Measurements from ENCODE around the gene CRYL1. TPM values are rescaled to one million over a fixed set of nuclear protein-coding genes. Genes with fewer than 3 reads are reported as not detected.
"Not testable (repeated sequence)": the region's sequence is repeated elsewhere in the genome, so short reads cannot be mapped to it uniquely, and the experiment has no call there.

The CRYL1 gene
- total RNA-seq, 1 donor from 2014 or later = 8.7 TPM

- no peaks in the 10 kb centered on the region for H3K4me1 Mint-ChIP-seq (ENCODE audit: low read depth)
- H3K9me3 Mint-ChIP-seq = no peaks in the 10 kb centered on the region
- H3K36me3 Mint-ChIP-seq (ENCODE audit: low read depth) = no peaks in the 10 kb centered on the region
- no peak overlapping the region for H3K4me3 Mint-ChIP-seq (ENCODE audit: low read depth)
- intact Hi-C loops (cut with micrococcal nuclease) = no loop called here
- H3K27ac Mint-ChIP-seq = no peak overlapping the region
- no peaks in the 10 kb centered on the region for H3K27me3 Mint-ChIP-seq (ENCODE audit: low read depth)
- DNase-seq (ENCODE audit: low spot score) = no peak
These were observed 89.9 kb downstream of the CRYL1 start for GRCh38 chr13:20435616-20436368.

- DNase-seq (ENCODE audit: low spot score); H3K36me3 Mint-ChIP-seq (ENCODE audit: low read depth); H3K9me3 Mint-ChIP-seq; intact Hi-C loops (cut with micrococcal nuclease); H3K4me3 Mint-ChIP-seq (ENCODE audit: low read depth); H3K27me3 Mint-ChIP-seq (ENCODE audit: low read depth); H3K4me1 Mint-ChIP-seq (ENCODE audit: low read depth); H3K27ac Mint-ChIP-seq: not testable (repeated sequence)
These were observed 91.4 kb downstream of the CRYL1 start for GRCh38 chr13:20434210-20434609.

- intact Hi-C loops (cut with micrococcal nuclease) = no loop called here
- no peak overlapping the region for H3K27ac Mint-ChIP-seq
- peaks cover 3% of the 10 kb centered on the region for H3K36me3 Mint-ChIP-seq (ENCODE audit: low read depth)
- H3K4me3 Mint-ChIP-seq (ENCODE audit: low read depth) = no peak overlapping the region
- no peaks in the 10 kb centered on the region for H3K27me3 Mint-ChIP-seq (ENCODE audit: low read depth)
- H3K4me1 Mint-ChIP-seq (ENCODE audit: low read depth) = peaks cover 13% of the 10 kb centered on the region
- no peaks in the 10 kb centered on the region for H3K9me3 Mint-ChIP-seq
- DNase-seq (ENCODE audit: low spot score) = no peak
These were observed 93.8 kb downstream of the CRYL1 start for GRCh38 chr13:20431687-20432384.

- no peak overlapping the region for H3K4me3 Mint-ChIP-seq (ENCODE audit: low read depth)
- no peak for DNase-seq (ENCODE audit: low spot score)
- H3K36me3 Mint-ChIP-seq (ENCODE audit: low read depth) = peaks cover 3% of the 10 kb centered on the region
- H3K9me3 Mint-ChIP-seq = no peaks in the 10 kb centered on the region
- H3K4me1 Mint-ChIP-seq (ENCODE audit: low read depth) = peaks cover 13% of the 10 kb centered on the region
- H3K27ac Mint-ChIP-seq = no peak overlapping the region
- no peaks in the 10 kb centered on the region for H3K27me3 Mint-ChIP-seq (ENCODE audit: low read depth)
- intact Hi-C loops (cut with micrococcal nuclease) = no loop called here
These were observed 94.6 kb downstream of the CRYL1 start for GRCh38 chr13:20431080-20431479.

GRCh38 chr13:20430296-20430695, 95.4 kb downstream of the CRYL1 start:
- intact Hi-C loops (cut with micrococcal nuclease) = no loop called here
- Mint-ChIP-seq H3K27me3 (ENCODE audit: low read depth) (no peaks in the 10 kb centered on the region), H3K4me3 (ENCODE audit: low read depth) (no peak overlapping the region)

GRCh38 chr13:20429682-20430081, 96.0 kb downstream of the CRYL1 start:
- intact Hi-C loops (cut with micrococcal nuclease) = no loop called here
- no peak for DNase-seq (ENCODE audit: low spot score)
- Mint-ChIP-seq H3K36me3 (ENCODE audit: low read depth) (peaks cover 3% of the 10 kb centered on the region), H3K9me3 (no peaks in the 10 kb centered on the region), H3K4me3 (ENCODE audit: low read depth) (no peak overlapping the region), H3K4me1 (ENCODE audit: low read depth) (peaks cover 13% of the 10 kb centered on the region), H3K27me3 (ENCODE audit: low read depth) (no peaks in the 10 kb centered on the region), H3K27ac (no peak overlapping the region)

More at GRCh38 chr13:20430296-20430695, 95.4 kb downstream of the CRYL1 start:
- Mint-ChIP-seq H3K36me3 (ENCODE audit: low read depth) (peaks cover 3% of the 10 kb centered on the region), H3K9me3 (no peaks in the 10 kb centered on the region), H3K27ac (no peak overlapping the region), H3K4me1 (ENCODE audit: low read depth) (peaks cover 13% of the 10 kb centered on the region)
- DNase-seq (ENCODE audit: low spot score) = no peak

GRCh38 chr13:20428666-20429644, 96.7 kb downstream of the CRYL1 start:
- Mint-ChIP-seq H3K9me3 (no peaks in the 10 kb centered on the region), H3K27ac (no peak overlapping the region), H3K4me3 (ENCODE audit: low read depth) (no peak overlapping the region), H3K36me3 (ENCODE audit: low read depth) (peaks cover 3% of the 10 kb centered on the region), H3K4me1 (ENCODE audit: low read depth) (peaks cover 14% of the 10 kb centered on the region), H3K27me3 (ENCODE audit: low read depth) (no peaks in the 10 kb centered on the region)
- DNase-seq (ENCODE audit: low spot score) = no peak
- intact Hi-C loops (cut with micrococcal nuclease) = no loop called here

GRCh38 chr13:20426766-20427448, 98.8 kb downstream of the CRYL1 start:
- Mint-ChIP-seq H3K36me3 (ENCODE audit: low read depth) (peaks cover 3% of the 10 kb centered on the region), H3K27me3 (ENCODE audit: low read depth) (no peaks in the 10 kb centered on the region), H3K9me3 (no peaks in the 10 kb centered on the region), H3K27ac (no peak overlapping the region), H3K4me3 (ENCODE audit: low read depth) (no peak overlapping the region), H3K4me1 (ENCODE audit: low read depth) (peaks cover 23% of the 10 kb centered on the region)
- intact Hi-C loops (cut with micrococcal nuclease) = no loop called here
- no peak for DNase-seq (ENCODE audit: low spot score)

GRCh38 chr13:20425819-20426219, 99.8 kb downstream of the CRYL1 start:
- H3K4me1 Mint-ChIP-seq (ENCODE audit: low read depth) = peaks cover 25% of the 10 kb centered on the region
- intact Hi-C loops (cut with micrococcal nuclease) = no loop called here
- H3K9me3 Mint-ChIP-seq = no peaks in the 10 kb centered on the region
- peaks cover 3% of the 10 kb centered on the region for H3K36me3 Mint-ChIP-seq (ENCODE audit: low read depth)
- H3K27ac Mint-ChIP-seq = no peak overlapping the region
- no peaks in the 10 kb centered on the region for H3K27me3 Mint-ChIP-seq (ENCODE audit: low read depth)
- H3K4me3 Mint-ChIP-seq (ENCODE audit: low read depth) = no peak overlapping the region
- no peak for DNase-seq (ENCODE audit: low spot score)

GRCh38 chr13:20424949-20425348, 100.7 kb downstream of the CRYL1 start:
- H3K4me1 Mint-ChIP-seq (ENCODE audit: low read depth) = peaks cover 28% of the 10 kb centered on the region
- DNase-seq (ENCODE audit: low spot score) = no peak
- no peak overlapping the region for H3K4me3 Mint-ChIP-seq (ENCODE audit: low read depth)
- no peak overlapping the region for H3K27ac Mint-ChIP-seq
- H3K27me3 Mint-ChIP-seq (ENCODE audit: low read depth) = no peaks in the 10 kb centered on the region
- H3K36me3 Mint-ChIP-seq (ENCODE audit: low read depth) = no peaks in the 10 kb centered on the region
- no peaks in the 10 kb centered on the region for H3K9me3 Mint-ChIP-seq
- intact Hi-C loops (cut with micrococcal nuclease) = no loop called here

- intact Hi-C loops (cut with micrococcal nuclease) = no loop called here
- Mint-ChIP-seq H3K9me3 (no peaks in the 10 kb centered on the region), H3K36me3 (ENCODE audit: low read depth) (no peaks in the 10 kb centered on the region), H3K4me3 (ENCODE audit: low read depth) (no peak overlapping the region), H3K27ac (no peak overlapping the region), H3K27me3 (ENCODE audit: low read depth) (no peaks in the 10 kb centered on the region), H3K4me1 (ENCODE audit: low read depth) (peaks cover 32% of the 10 kb centered on the region)
- DNase-seq (ENCODE audit: low spot score) = no peak
These were observed 101.2 kb downstream of the CRYL1 start for GRCh38 chr13:20424559-20424852.

GRCh38 chr13:20422362-20422761, 103.3 kb downstream of the CRYL1 start:
- H3K4me3 Mint-ChIP-seq (ENCODE audit: low read depth) = no peak overlapping the region
- no peak overlapping the region for H3K27ac Mint-ChIP-seq
- H3K4me1 Mint-ChIP-seq (ENCODE audit: low read depth) = peaks cover 40% of the 10 kb centered on the region
- H3K9me3 Mint-ChIP-seq = peaks cover 16% of the 10 kb centered on the region
- H3K36me3 Mint-ChIP-seq (ENCODE audit: low read depth) = peaks cover 16% of the 10 kb centered on the region
- no peaks in the 10 kb centered on the region for H3K27me3 Mint-ChIP-seq (ENCODE audit: low read depth)
- DNase-seq (ENCODE audit: low spot score) = no peak
- intact Hi-C loops (cut with micrococcal nuclease) = no loop called here
